ENCODE measurements around the gene SYT14.
"Not testable (repeated sequence)": the region's sequence is repeated elsewhere in the genome, so short reads cannot be mapped to it uniquely, and the experiment has no call there.

Gene SYT14

GRCh38 chr1:209965996-209966395 is 28.0 kb downstream of the SYT14 start:
- no peak for TF ChIP-seq POLR2A (IDR thresholded peaks at IDR 0.05; ENCODE audit: low read depth, low read length)
- DNase-seq (ENCODE audit: insufficient read length, low spot score) (no peak), FAIRE-seq (no peak)

DNA sequence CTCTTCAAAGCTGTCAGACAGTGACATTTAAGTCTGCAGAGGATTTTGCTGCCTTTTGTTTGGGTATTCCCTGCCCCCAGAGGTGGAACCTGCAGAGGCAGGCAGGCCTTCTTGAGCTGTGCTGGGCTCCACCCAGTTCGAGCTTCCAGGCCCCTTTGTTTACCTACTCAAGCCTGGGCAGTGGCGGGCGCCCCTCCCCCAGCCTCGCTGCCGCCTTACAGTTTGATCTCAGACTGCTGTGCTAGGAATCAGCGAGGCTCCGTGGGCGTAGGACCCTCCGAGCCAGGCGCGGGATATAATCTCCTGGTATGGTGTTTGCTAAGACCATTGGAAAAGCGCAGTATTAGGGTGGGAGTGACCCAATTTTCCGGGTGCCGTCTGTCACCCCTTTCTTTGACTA is 40.7 kb downstream of the SYT14 start:
- not testable (repeated sequence) for DNase-seq (ENCODE audit: insufficient read length, low spot score); FAIRE-seq

DNA sequence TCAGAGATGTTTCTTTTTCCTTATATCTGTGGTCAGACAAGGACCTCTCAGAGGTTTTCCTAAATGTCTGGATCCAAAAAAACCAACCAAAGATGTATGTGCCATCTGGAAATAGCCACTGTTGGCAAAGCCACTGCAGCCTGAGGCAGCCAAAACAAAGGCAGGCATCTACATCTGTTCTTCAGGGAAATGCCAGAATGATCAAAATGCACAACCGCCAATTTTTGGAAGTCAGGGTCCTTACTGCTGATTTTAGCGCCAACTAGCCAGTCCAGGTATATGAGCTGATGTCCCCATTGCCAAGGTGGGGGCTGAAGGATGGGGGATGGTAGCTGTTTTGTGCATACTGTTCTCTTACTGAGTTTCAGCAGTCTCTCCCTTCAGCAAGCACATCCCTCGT is 45.9 kb downstream of the SYT14 start:
- FAIRE-seq (no peak), DNase-seq (ENCODE audit: insufficient read length, low spot score) (no peak)
- TF ChIP-seq POLR2A (IDR thresholded peaks at IDR 0.05; ENCODE audit: low read depth, low read length) = no peak

DNA sequence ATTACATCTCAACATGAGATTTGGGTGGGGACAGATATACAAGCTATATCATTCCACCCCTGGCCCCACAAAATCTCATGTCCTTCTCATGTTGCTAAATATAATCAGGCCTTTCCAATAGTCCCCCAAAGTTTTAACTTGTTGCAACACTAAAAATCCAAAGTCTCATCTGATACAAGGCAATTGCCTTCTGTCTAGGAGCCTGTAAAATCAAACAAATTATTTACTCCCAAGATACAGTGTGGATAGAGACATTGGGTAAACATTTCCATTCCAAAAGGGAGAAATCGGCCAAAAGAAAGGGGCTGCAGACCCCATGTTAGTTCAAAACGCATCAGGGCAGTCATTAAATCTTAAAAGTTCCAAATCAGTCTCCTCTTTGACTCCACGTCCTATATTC is 47.0 kb downstream of the SYT14 start:
- no peak for TF ChIP-seq POLR2A (IDR thresholded peaks at IDR 0.05; ENCODE audit: low read depth, low read length)
- FAIRE-seq (no peak), DNase-seq (ENCODE audit: insufficient read length, low spot score) (no peak)

DNA sequence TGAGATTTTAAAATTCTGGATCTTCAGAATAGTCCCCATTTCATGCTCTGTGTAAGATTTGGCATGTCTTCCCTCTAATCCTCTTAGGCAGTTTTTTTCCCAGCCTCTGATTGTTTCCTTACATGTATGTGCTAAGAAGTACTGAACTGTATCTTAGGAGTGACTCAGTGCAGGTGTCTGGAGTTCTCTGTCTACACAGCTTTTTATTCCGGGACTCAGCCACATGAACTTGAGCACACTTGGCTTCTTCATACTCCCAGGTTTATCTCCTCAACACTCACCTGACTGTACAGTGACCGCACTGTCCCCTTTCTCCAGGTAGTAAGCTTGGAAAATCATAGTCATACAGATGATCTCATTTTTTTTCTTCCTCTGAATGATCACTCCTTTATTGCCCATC is 50.7 kb downstream of the SYT14 start:
- no peak for FAIRE-seq
- no peak for TF ChIP-seq POLR2A (IDR thresholded peaks at IDR 0.05; ENCODE audit: low read depth, low read length)
- DNase-seq (ENCODE audit: insufficient read length, low spot score) = no peak

- no peak for DNase-seq (ENCODE audit: insufficient read length, low spot score)
- no peak for TF ChIP-seq POLR2A (IDR thresholded peaks at IDR 0.05; ENCODE audit: low read depth, low read length)
- no peak for FAIRE-seq
These were observed 51.5 kb downstream of the SYT14 start for GRCh38 chr1:209989525-209989924.

- no peak for FAIRE-seq
- DNase-seq (ENCODE audit: insufficient read length, low spot score) = no peak
- TF ChIP-seq POLR2A (IDR thresholded peaks at IDR 0.05; ENCODE audit: low read depth, low read length) = no peak
These were observed 55.2 kb downstream of the SYT14 start for GRCh38 chr1:209993061-209993830.

DNA sequence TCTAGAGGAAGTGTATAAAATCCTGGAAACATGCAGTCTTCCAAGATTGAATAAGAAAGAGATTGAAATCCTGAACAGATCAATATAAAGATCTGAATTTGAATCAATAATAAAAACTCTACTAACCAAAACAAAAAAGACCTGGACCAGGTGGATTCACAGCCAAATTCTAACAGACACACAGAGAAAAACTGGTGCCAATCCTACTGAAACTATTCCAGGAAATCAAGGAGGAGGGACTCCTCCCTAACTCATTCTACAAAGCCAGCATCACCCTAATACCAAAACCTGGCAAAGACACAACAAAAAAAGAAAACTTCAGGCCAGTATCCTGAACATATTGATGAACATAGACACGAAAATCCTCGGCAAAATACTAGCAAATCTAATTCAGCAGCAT is 58.3 kb downstream of the SYT14 start:
- no peak for DNase-seq (ENCODE audit: insufficient read length, low spot score)
- no peak for TF ChIP-seq POLR2A (IDR thresholded peaks at IDR 0.05; ENCODE audit: low read depth, low read length)
- no peak for FAIRE-seq

DNA sequence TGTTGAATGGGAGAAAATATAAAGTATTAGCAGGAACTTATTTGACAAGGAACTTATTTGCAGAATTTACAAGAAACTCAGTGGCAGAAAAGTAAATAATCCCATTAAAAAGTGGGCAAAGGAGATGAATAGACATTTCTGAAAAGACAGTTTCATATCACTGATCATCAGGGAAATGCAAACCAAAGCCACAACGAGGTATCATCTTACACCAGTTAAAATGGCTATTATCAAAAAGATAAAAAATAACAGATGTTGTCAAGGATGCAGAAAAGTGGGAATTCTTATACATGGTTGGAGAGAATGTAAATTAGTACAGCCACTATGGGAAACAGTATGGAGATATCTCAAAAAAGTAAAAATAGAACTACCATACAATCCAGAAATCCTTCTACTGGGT is 61.0 kb downstream of the SYT14 start:
- DNase-seq (ENCODE audit: insufficient read length, low spot score) (no peak), FAIRE-seq (no peak)
- no peak for TF ChIP-seq POLR2A (IDR thresholded peaks at IDR 0.05; ENCODE audit: low read depth, low read length)

DNA sequence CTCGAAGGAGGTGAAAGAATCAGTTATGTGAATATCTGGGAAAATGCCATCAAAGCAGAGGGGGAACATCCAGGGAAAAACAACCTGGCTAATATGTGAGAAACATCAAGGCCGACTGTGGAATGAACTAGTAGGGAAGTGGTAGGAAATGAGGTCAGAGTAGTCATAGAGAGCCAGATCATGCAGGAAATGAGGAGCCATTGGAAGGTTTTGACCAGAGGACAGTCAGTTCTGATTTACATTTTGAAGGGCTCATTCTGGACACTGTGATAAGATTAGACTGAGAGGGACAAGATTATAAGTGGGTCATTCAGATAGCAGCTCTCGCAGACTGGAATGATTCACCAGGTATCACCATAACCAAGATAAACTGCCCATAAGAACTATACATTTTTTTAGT is 63.7 kb downstream of the SYT14 start:
- FAIRE-seq (peak; percentile 92), DNase-seq (ENCODE audit: insufficient read length, low spot score) (no peak)
- TF ChIP-seq POLR2A (IDR thresholded peaks at IDR 0.05; ENCODE audit: low read depth, low read length) = no peak

GRCh38 chr1:210003501-210003900 is 65.5 kb downstream of the SYT14 start:
- DNase-seq (ENCODE audit: insufficient read length, low spot score) = no peak
- TF ChIP-seq POLR2A (IDR thresholded peaks at IDR 0.05; ENCODE audit: low read depth, low read length) = no peak
- no peak for FAIRE-seq

- DNase-seq (ENCODE audit: insufficient read length, low spot score) = no peak
These were observed 72.1 kb downstream of the SYT14 start for GRCh38 chr1:210010161-210010560.

GRCh38 chr1:210021145-210021860 is 83.3 kb downstream of the SYT14 start:
- TF ChIP-seq POLR2A (IDR thresholded peaks at IDR 0.05; ENCODE audit: low read depth, low read length) = no peak
- FAIRE-seq = no peak
- no peak for DNase-seq (ENCODE audit: insufficient read length, low spot score)

More at GRCh38 chr1:210010161-210010560, 72.1 kb downstream of the SYT14 start:
- no peak for FAIRE-seq
- no peak for TF ChIP-seq POLR2A (IDR thresholded peaks at IDR 0.05; ENCODE audit: low read depth, low read length)

DNA sequence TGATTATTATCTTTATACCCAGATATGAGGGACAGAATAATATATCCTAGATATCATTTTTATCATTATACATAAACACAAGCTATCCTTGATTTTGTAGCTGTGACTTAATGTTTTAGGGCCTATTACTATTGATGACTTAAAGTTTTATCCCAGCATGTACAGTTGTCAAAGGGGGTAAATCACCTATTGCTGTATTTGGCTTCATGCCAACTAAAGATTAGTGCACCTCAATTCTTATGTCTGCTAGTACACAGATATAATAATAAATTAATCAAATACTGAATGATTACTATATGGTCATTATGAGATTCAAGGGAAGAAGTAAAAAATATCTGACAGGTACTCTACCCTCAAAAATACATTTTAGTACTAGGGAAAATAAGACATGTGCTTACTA is 84.0 kb downstream of the SYT14 start:
- no peak for TF ChIP-seq POLR2A (IDR thresholded peaks at IDR 0.05; ENCODE audit: low read depth, low read length)
- no peak for DNase-seq (ENCODE audit: insufficient read length, low spot score)
- FAIRE-seq = no peak

DNA sequence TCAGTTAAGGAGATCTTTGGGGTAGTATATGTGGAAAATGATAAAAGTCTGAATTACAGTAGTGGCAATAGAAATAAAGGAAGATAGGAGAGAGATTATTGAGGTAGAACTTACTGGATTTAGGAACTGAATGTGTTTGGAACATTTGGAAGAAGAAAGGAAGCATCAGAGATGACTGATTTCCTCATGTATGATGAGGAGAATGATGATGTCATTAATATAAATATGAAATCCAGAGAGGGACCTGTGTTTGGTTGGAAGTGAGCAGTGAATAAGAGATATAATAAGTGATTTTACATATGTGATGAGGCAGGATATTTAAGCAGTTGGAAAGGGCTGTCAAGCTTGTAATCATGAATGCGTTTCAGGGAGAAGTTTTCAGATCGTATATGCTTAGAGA is 86.3 kb downstream of the SYT14 start:
- FAIRE-seq = no peak
- DNase-seq (ENCODE audit: insufficient read length, low spot score) = no peak
- TF ChIP-seq POLR2A (IDR thresholded peaks at IDR 0.05; ENCODE audit: low read depth, low read length) = no peak

Data from H54 (cell line).